HG03103 (cell line): ENCODE measurements around the gene DAGLA.

Experiments
- ATAC-seq: cut with Tn5 transposase; IDR thresholded peaks from one replicate; pipeline ENCODE4 v1.9.1; 2021; ENCODE audit warnings: low read depth; ENCODE audit not compliant: unreplicated experiment

DAGLA gene

DNA sequence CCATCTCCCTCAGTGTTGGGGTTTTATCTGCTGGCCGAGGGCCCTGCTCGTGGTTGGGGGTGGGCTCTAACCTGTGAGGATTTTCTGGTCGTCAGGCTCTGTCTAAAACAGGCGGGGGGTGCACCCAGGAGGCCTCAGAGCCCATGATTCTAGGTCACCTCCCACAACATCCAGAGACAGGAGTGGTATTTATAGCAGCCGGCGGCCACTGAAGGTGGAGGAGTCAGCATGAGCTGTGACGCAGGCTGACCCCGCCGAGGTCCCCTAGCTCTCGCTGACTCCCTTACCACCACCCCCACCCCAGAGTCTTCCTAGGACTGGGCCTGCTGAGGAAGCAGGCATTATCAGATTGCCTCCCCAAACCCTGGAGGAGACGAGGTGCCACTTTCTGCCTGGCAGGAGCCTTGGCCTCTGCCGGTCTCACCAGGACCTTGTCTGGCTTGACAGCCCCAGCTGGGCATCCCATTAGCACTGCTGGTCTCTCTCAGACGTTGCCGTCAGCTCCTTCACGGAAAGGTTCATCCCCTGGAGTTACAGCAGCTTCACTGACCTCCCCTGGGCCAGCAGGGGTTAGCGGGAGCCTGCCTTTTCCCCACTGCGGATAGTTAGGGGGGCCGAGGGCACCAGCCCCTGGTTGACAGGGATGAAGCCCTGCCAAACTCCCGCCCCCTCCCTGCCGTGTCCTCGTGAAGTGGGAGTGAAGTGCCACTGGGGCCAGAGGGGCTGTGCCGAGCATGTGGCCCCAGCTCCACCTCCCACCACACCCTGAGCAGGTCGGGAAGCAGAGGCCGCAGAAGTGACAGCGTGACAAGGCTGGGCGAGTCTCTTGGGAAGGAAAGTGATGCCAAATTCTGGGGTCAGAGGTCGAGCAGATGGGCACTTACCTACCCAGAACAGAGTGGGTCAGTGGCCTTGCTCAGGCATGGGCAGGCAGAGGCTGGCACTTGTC is 26.5 kb downstream of the DAGLA start:
- ATAC-seq = no peak

DNA sequence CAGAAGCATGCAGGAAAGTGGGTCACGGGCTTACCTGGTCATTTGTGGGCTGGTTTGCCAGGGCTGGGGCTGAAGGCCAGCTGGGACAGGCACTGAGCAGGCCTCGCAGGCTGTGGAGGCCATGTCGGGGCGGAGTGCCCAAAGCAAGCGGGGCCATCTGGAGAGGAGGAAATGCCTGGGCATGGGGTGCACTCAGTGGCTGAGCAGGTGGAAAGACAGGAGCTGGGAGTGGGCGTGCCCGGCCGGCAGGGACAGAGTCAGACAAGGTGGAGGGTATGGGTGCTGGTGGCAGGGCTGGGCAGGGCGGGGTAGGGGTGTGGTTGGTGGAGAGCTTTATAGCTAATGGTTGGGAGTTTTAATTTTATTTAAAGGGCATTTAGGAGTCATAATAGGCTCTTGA is 27.4 kb downstream of the DAGLA start:
- no peak for ATAC-seq

DNA sequence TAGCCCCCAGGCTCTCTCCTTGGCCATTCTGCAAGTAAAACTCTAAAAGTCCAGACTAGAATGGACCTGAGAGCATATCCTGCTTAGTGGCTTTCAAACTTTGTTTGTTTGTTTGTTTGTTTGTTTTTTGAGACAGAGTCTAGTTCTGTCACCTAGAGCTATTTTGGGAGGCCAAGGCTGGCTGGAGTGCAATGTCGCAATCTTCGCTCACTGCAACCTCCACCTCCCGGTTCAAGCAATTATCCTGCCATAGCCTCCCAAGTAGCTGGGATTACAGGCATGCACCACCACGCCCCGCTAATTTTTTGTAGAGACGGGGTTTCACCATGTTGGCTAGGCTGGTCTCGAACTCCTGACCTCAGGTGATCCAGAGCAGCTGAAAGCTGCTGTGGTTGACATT is 28.9 kb downstream of the DAGLA start:
- no peak for ATAC-seq

DNA sequence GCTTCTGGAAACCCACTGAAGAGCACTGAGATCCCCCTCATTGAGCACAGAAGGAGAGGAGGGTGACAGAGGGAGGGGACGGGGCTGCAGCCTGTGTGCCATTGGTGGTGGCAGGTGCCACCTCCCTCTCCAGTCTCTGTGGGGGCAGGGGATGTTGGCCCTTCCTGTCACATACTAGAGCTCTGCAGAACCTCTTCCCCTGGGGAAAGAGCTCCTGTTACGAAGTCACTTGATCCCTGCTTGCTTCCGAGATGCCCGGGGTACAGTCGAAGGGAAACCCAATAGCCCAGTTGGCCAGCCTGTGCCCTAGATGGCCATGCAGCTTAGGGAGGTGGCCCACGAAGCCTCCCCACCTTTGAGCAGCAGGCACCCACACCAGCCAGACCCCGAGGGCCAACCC is 29.4 kb downstream of the DAGLA start:
- ATAC-seq = no peak

DNA sequence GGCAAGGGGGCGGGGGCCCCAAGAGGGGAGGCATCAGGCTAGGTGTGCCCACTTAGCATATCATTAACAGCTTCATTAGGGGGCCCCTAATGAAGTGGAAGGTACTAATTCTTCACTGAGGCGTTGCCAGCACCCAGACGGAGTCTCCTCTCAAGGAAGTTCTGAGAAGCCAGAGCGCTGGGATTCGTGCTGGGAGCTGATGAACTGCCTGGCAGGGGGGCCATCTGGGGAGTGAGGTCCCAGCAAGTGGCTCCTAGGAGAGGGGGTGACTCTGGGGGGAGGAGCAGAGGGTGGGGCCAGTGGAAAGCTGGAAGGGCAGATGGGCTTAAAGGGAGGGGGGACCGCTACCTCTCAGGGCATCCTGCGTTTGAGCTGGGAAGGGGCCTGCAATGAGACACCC is 29.8 kb downstream of the DAGLA start:
- no peak for ATAC-seq

DNA sequence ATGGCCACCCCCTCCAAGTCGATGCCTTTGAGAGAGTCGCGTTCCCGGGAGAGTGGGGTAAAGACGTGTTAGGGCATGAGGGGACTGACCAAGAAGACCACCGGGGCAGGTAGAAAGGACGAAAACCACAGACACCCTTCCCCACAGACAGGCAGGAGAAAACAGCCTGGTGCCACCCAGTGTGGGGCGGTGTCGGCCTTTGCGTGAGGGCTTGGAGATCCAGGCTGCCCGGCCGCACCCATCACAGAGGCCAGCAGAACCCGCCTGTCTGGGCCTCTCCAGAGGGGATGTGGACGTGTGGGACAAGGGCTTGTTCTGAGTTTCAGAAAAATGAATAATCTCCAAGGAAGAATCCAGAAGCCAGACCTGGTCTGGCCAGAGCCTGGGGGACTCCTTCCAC is 30.8 kb downstream of the DAGLA start:
- ATAC-seq = no peak

DNA sequence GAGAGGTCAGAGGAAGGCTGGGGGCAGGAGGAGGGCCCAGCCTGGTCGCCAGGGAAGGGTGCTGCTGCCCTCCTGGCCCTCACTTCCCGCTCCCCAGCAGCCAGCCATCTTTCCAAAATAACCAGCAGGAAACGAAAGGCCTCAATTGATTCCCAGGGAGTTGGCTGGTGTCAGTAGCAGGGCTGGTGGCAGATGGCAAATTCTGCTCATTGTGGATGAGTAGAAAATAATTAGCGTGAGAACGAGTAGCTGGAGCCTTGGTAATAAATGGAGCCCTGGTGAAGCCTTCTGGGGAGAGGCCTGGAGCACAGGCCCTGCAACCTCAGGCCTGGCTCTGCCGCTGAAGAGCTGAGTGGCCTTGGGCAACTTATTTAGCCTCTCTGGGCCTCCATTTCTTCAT is 31.3 kb downstream of the DAGLA start:
- no peak for ATAC-seq

DNA sequence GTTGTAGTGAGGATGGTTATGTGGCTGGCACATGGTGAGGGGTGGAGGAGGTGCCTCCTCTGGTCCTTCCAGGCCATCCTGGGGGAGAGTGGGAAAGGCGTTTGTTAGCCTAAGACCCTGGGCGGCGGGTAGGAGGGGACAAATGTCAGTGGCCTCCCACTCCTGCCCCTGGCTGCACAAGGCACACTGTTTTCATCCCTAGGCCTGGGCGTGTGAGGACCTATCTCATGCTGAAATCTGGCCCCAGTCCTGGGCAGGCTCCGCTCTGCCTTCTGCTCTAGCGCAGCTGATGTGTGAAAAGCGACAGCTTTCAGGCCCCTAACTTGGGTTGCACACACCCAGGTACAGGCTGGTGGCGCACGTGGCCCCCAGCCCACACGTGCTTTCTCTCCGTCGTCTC is 32.1 kb downstream of the DAGLA start:
- no peak for ATAC-seq

DNA sequence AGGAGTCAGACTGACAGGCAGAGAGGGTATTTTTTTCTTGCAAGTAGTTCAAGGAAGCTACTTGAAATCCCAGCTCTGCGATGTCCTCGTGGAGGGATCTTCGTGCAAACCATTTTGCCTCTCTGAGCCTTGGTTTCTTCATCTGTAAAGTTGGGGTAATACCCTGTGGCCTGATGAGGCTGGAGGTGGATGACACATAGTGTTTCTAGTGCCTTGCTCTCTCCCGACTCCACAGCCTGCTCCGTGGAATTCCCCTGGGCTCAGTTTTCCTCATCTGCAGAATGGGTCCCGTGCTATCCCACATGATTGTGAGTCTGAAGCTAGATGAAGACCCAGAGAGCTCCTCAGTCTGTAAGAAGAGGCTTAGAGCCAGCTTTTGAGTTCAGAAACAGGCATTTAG is 32.7 kb downstream of the DAGLA start:
- no peak for ATAC-seq

DNA sequence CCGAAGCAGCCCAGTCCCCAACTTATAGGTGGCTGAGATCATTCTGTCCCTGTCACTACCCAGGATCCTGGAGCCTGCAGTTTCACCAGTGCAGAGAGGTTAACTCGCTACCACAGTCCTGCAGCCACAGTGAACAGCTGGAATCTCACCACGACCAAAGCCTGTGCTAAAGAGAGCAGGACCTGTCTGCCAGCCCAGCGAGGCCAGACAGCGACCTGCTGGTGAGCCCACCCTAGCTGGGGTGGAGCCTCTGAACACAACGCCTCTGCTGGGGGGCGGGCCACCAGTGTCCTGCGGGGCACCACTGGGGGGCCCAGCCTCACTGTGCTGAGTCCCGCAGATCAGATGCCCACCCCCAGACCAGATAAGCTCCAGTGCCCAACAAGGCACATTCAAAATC is 33.3 kb downstream of the DAGLA start:
- no peak for ATAC-seq

DNA sequence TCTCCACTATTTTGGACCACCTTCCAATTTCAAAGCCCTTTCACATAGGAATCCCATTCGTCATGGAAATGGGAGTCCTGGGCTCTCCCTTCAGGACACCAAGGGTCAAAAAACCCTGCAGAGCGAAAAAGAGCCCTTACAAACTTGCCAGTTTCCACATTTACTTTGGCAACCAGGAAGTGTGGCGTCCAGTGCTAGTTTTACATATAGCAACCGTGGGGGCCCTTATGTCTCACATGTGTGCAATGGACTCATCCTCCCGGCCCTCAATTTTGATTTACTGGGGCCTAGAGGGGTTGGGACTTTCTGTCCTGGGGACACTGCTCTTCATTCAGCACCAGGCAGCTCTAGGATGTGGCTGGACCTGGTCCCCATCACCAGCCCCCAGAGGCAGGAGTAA is 33.7 kb downstream of the DAGLA start:
- ATAC-seq = no peak

DNA sequence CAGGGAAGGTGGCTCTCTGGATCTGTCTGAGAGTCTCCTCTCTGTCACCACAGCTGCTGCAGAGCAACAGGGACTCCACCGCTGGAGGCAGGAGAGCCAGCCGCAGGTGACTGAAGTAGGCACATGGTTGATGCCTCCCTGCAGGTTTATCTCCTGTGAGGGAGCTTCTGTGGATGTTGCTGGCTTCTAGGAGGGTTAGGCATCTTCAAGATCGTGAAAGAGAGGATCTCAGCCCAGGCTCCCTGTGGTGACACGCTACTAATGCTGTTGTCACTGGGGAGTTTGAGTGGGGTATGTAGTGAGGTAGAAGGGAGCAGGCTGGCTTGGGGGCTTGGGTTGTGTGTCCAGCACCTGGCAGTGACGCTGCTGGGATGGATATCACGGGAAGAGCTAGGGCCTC is 34.1 kb downstream of the DAGLA start:
- ATAC-seq = no peak

DNA sequence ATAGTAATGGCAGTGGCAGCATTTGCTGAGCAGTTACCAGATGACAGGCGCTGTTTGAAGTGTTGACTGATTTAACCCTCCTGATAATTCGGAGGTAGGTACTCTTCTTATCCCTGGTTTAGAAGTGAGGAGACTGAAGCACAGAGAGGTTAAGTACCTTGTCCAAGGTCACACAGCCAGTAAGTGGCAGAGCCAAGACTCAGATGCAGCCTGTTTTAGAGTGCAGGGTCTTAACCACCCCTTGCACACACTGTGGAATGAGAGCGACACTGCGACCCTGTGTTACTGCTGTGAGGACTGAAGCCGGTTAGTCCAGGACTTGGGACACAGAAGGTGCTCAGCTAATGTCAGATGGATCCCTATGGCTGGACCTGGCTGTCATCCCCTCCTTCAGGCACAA is 34.7 kb downstream of the DAGLA start:
- no peak for ATAC-seq

DNA sequence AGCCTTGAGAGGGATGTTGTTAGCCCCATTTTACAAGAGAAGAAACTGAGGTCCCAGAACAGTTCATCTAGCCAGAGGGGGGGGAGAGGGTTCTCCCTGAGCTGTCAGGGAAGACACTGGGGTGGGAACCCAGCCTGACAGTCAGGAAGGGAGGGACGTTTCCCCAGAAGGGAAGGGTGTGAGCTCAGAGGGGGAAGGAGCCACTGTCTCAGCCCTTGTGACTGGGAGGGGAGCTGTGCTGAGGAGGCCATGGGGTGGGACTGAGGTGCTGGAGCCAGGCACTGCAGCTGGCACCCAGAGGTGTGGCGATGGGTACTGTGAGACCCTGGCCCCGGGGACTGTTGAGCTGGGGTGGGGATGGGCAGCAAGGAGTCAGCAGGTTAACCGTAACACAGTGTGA is 35.7 kb downstream of the DAGLA start:
- ATAC-seq = no peak

DNA sequence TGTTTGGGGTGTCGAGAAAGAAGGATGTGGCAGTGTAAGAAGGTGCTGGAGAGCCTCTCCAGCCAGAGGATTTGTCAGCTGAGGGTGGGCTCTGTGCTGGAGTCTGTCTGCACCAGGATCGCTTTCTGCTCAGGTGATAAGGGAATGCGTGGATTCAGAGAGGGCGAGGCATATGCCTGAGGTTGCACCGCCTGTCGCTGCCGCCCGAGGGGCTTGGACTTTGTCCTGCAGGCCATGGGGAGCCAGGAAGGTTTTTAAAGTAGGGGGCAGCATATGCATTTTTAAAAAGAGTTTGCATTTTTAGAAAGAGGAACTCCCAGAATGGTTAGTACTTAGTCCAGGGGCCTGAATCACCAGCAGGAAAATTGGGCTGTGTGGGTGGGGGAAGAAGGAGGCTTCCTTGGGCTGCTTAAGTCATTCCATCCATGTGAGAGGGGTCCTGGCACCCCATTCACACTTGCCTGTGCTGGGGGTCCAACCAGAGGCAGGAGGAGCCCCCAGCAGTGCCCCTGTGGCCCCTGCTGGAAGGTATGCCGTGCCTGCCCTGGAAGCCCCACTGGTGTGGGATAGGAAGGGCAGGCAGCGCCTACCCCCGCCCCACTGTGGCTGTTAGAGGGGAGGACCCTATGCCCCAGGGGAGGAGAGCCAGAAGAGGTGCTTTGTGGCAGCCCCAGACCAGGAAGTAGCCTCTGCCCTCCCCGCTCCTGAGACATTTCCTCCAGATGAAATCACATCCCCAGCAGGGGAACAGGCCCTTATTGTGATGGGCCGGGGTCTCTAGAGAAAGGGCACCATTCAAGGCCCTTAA is 36.5 kb downstream of the DAGLA start:
- ATAC-seq = no peak

DNA sequence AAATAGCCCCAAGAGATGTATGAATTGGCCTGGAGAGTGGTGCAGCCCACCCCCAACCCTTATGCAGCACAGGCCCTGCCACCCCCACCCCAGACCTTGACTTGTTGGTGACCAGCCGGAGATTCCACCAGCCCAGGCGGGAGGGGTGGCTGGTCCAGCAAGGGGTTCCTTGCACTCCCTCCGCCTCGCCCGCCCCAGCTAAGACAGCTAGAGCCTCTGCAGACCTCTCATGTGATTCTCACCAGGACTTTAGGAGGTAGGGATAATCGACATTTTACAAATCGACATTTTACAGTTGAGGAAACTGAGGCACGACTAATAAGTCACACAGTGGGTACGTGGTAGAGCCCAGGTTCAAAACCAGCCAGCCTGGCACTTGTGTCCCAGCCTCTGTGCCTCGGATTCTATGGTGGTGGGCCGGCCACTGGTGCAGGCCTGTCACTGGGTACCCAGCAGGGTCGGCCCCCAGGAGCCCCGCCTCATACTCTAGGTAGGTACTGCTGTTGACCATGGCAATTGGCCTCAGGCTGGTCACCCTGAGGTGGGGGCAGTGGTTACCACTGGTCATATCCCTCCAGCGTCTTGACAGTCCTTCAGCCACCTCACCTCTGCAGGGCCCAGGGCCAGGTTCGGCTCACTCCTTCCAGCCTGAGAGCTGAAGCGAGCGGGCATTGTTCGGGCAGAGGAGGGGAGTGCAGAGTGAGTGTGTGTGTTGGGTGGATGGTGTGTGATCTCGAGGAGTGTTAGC is 37.3 kb downstream of the DAGLA start:
- ATAC-seq = no peak

DNA sequence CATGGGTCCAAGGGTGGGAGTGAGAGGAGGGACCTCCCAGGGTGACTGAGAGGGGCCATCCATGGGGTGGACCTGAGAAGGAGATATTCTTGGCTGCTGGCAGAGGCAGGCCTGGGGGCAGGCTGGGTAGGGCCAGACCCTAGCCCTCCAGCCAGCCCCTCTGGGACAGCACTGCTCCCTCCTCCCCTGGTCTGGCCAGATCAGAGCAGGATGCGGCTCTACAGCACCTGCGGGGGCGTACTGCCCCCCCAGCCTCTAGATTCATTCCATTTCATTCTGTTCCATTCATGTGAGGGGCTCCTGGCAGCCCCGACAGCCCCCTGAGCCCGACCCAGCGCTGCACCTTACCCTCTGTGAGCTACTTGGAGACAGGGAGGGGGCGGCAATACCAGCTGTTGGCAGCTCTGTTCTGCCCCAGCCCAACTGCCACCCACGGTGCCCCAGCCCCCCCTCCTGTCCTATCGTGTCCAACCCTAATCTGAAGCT is 37.9 kb downstream of the DAGLA start:
- no peak for ATAC-seq

DNA sequence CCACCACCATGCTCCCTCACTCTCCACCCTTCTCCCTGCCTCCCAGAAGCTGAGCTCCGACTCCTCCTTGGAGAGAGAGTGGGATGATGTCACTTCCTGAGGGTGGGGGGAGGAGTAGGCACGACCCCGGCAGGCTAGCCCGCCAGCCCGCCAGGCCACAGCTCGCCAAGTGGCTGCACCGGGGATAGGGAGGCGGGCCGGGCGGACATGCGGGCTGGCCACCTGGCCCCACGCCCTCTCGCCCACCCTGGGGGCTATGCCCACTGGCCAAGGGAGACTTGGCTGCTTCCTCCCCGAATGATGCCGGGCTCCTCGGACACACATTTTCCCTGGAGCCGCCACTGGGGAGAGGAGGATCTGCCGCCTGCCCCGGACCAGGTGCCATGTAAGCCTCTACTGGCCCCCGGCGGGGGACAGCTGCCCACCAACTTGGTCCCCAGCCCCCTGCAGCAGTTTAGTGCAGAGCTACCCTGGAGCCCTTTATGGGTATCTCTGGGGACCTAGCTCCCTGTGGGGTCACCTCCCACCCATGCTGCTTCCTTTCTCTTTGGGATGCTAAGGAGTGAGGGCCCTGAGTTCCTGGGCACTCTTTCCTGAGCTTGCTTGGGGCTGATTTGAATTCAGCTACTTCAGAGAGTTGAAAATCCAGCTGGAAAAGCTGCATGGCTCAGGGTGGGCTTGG is 38.6 kb downstream of the DAGLA start:
- no peak for ATAC-seq

DNA sequence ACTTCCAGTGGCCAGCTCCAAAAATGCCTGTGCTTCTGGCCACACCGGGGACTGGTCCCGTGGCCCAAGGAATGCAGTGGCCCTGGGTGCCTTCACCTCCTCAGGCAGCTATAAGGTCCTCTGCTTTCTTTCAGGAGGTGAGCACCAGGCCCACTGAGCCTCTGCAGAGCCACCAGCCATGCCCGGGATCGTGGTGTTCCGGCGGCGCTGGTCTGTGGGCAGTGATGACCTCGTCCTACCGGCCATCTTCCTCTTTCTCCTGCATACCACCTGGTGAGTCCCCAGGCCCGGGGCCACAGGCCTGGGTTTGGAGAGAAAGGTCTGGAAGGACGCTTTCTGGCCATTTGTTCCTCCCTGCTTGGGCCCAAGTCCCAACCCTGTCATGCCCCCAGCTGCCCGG is 39.8 kb downstream of the DAGLA start:
- no peak for ATAC-seq

DNA sequence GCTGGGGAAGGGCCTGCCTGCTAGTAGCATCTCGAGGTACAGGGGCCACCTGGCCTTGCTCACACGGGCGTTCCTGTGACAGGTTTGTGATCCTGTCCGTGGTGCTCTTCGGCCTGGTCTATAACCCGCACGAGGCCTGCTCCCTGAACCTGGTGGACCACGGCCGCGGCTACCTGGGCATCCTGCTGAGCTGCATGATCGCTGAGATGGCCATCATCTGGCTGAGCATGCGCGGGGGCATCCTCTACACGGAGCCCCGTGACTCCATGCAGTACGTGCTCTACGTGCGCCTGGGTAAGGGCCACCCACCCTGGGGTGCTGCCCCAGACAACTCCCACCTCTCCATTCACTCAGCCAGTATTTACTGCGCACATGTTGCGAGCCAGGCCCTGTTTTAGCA is 40.4 kb downstream of the DAGLA start:
- ATAC-seq = no peak
